Kidney epithelial cell (primary cell): ENCODE results near the gene APLP2. TPM values are rescaled to one million over a fixed set of nuclear protein-coding genes. Genes with fewer than 3 reads are reported as not detected.

Experiments
- DNase-seq: peaks from one replicate; pipeline ENCODE4 v3.0.0-alpha.2; 2010; ENCODE audit warnings: low read depth
- H3K27me3 ChIP-seq: 2 replicates; pipeline ENCODE4 v1.6.0; 2011; ENCODE audit warnings: low read length; ENCODE audit not compliant: control insufficient read depth, insufficient read depth
- H3K36me3 ChIP-seq: 2 replicates; pipeline ENCODE4 v1.5.1; 2011; ENCODE audit warnings: low read length; ENCODE audit not compliant: control insufficient read depth, insufficient read depth
- H3K4me3 ChIP-seq: 2 replicates; pipeline ENCODE4 v1.5.1; 2011; ENCODE audit warnings: low read depth, mild to moderate bottlenecking, control low read depth, low read length
- total RNA-seq: library from RNA; depleted of rRNA; stranded (reverse); fragments of >200 nt; gene quantifications from 2 replicates; pipeline ENCODE4 v1.2.3, GENCODE V29; 2015
- TF ChIP-seq, protein P1 (sequence below): IDR thresholded peaks from 2 replicates; pipeline ENCODE4 v1.5.1; 2011; ENCODE audit warnings: mild to moderate bottlenecking, moderate library complexity, low read length, control low read depth, inconsistent platforms; ENCODE audit not compliant: insufficient read depth, poor library complexity, severe bottlenecking

APLP2 gene
- total RNA-seq, 1 donor from 2014 or later = 586 TPM

DNA sequence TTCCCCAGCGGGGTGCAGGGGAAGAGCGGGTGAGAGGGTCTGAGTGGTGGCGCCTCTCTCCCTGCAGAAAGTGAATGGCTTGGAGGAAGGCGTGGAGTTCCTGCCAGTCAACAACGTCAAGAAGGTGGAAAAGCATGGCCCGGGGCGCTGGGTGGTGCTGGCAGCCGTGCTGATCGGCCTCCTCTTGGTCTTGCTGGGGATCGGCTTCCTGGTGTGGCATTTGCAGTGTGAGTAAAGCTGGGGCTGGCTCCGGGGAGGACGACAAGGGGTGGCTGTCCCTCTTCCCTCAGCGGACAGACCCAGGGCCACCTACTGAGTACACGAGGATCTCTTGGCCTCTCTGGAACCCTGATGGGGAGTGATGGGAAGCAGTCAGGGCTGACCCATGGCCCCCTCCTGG lies 118.4 kb downstream of the APLP2 start:
- TF ChIP-seq, protein P1, sequence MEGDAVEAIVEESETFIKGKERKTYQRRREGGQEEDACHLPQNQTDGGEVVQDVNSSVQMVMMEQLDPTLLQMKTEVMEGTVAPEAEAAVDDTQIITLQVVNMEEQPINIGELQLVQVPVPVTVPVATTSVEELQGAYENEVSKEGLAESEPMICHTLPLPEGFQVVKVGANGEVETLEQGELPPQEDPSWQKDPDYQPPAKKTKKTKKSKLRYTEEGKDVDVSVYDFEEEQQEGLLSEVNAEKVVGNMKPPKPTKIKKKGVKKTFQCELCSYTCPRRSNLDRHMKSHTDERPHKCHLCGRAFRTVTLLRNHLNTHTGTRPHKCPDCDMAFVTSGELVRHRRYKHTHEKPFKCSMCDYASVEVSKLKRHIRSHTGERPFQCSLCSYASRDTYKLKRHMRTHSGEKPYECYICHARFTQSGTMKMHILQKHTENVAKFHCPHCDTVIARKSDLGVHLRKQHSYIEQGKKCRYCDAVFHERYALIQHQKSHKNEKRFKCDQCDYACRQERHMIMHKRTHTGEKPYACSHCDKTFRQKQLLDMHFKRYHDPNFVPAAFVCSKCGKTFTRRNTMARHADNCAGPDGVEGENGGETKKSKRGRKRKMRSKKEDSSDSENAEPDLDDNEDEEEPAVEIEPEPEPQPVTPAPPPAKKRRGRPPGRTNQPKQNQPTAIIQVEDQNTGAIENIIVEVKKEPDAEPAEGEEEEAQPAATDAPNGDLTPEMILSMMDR = no peak
- H3K36me3 ChIP-seq = no peaks in the 10 kb centered on the region
- no peaks in the 10 kb centered on the region for H3K27me3 ChIP-seq
- H3K4me3 ChIP-seq = no peak overlapping the region
- no peak for DNase-seq

DNA sequence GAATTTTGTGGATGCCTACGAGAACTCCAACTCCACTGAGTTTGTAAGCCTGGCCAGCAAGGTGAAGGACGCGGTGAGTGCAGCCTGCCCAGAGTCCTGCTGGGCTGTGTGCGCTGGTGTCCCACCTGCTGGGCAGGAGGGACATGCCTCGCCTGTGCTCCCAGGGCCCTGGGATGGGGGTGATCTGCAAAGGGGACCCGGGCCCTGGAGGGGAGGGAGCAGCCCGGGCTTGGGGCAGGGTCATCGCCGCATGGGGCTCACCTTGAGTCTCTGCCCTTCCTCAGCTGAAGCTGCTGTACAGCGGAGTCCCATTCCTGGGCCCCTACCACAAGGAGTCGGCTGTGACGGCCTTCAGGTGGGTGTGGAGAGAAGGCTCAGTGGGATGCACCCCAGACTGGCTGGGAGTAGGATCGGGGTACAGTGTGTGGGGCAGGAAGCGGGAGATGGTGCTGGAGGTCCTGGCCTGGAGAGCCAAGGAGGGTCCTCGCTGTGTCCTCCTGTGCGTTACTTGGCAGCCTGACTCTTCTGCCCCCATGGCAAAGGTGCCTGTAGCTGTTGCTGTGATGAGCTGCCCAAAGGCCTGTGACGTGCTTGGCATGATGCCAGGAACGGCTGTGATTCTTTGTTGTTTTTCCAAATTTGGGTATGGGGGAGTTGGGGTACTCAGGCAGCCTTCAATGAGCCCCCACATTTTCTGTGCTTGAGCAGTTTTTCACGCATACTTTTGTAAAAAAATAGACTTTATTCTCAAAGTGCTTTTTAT lies 119.1 kb downstream of the APLP2 start:
- no peak overlapping the region for H3K4me3 ChIP-seq
- H3K36me3 ChIP-seq = no peaks in the 10 kb centered on the region
- H3K27me3 ChIP-seq = no peaks in the 10 kb centered on the region
- no peak for DNase-seq
- TF ChIP-seq, protein P1 = no peak

DNA sequence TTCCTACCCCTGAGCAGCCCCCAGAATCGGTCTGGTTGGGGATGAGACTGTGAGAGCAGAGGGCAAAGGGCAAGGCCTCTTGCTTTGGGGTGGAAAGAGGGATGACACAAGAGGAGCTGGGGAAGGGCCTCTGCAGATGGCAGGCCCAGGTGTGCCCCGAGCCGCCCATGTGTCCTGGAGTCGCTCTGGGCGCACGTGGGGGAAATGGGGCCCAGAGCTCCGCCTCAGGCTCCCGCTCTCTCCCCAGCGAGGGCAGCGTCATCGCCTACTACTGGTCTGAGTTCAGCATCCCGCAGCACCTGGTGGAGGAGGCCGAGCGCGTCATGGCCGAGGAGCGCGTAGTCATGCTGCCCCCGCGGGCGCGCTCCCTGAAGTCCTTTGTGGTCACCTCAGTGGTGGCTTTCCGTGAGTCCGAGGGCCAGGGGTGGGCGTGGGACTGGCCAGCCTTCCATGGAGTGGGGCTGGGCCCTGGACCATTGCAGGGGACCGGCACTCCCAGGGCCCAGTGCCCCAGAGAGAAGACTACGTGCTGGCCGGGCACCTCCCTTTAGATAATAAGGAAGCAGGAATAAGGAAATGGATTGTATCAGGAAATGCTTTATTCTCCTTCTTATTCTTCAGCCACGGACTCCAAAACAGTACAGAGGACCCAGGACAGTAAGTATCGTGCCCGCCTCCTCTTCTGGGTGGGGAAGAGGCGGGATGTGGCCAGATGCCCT lies 120.0 kb downstream of the APLP2 start:
- H3K36me3 ChIP-seq = no peaks in the 10 kb centered on the region
- TF ChIP-seq, protein P1 = no peak
- no peaks in the 10 kb centered on the region for H3K27me3 ChIP-seq
- no peak overlapping the region for H3K4me3 ChIP-seq
- no peak for DNase-seq

DNA sequence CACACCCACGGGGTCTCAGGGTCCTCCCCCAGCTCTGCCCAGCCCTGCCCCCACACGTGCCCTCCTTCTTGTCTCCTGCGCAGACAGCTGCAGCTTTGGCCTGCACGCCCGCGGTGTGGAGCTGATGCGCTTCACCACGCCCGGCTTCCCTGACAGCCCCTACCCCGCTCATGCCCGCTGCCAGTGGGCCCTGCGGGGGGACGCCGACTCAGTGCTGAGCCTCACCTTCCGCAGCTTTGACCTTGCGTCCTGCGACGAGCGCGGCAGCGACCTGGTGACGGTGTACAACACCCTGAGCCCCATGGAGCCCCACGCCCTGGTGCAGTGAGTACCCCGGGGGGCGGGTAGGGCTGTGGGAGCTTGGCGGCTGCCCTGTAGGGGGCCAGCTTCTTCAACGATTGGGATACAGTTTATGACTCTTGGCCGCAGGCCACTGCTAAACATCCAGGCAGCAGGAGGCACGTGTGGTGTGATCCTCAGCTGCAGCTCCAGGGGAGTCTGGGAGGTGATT lies 120.7 kb downstream of the APLP2 start:
- no peak for DNase-seq
- TF ChIP-seq, protein P1 = no peak
- H3K27me3 ChIP-seq = no peaks in the 10 kb centered on the region

DNA sequence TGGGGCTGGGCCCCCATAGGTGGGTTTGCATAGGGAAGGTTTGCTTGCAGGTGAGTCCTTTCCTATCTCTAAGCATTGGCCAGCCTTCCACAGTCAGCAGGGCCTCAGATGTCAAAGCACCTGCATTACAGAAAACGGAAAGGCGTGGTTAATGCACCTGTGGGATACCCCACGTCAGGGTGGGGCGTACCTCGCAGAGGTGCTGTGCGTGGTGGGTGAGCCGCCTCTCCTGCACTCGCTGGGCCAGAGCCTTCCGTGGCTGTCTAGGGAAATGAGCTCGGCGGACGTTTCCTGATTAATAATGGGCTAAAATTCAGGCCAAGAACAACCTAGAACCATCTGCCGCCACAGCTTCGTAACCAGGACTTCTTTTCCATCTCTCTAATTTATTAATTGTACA lies 122.2 kb downstream of the APLP2 start:
- no peaks in the 10 kb centered on the region for H3K36me3 ChIP-seq

More for the DNA sequence above, 120.7 kb downstream of the APLP2 start:
- Histone ChIP-seq H3K4me3 (no peak overlapping the region), H3K36me3 (no peaks in the 10 kb centered on the region)

More for the DNA sequence above, 122.2 kb downstream of the APLP2 start:
- DNase-seq = no peak
- TF ChIP-seq, protein P1 = no peak
- H3K27me3 ChIP-seq = no peaks in the 10 kb centered on the region
- H3K4me3 ChIP-seq = no peak overlapping the region
